HG03159 (cell line): ENCODE data around the gene RREB1.
A peak's percentile ranks its signal among the peaks of the same experiment; 100 is the strongest.

Experiments
- ATAC-seq: cut with Tn5 transposase; IDR thresholded peaks from one replicate; pipeline ENCODE4 v1.9.1; 2021; ENCODE audit warnings: mild to moderate bottlenecking, moderate library complexity; ENCODE audit not compliant: unreplicated experiment

RREB1 gene

GRCh38 chr6:7215131-7215530 lies 107.4 kb downstream of the RREB1 start:
- ATAC-seq, result no peak

DNA sequence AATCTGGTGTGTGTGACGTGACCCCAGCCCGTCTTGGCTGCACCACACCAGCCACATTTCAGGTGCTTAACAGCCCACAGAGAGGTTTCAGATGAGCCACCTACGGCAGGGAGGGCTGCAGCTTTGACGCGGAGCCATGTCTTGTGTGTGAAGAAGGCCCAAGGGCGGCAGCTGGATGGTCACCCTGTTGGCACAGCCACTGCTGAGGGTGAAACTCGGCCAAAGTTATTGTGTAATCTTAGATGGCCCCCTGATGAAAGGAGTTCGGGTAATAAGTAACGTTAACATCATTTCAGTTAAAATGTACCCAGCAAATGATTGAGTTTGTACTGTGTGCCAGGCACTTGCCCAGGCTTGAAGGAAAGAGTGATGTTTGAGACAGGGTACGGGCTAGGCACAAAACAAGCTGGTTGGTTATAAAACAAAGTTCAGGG lies 108.1 kb downstream of the RREB1 start:
- ATAC-seq, result no peak

- ATAC-seq, result no peak
Measured at GRCh38 chr6:7216941-7217621, 109.3 kb downstream of the RREB1 start.

GRCh38 chr6:7218406-7218988 lies 110.7 kb downstream of the RREB1 start:
- no peak for ATAC-seq

DNA sequence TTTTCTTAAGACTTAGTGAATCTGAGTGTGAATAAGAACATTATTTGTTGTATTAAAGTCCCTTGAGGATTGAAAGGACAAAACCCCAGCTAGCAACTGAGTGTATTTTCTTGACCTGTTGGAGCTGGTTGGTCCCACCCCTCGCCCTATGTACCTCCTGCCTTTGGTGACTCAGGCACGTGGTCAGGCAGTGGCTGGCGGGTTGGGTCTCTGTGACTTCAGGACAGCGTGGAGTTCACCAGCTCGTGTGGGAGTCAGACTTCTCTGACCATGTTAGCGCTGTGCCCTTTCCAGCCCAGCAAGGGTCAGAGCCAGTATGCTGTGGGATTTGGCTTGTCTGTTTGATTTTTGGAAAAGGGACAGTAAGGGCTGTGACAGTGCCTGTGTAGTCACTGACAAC lies 111.5 kb downstream of the RREB1 start:
- no peak for ATAC-seq

- no peak for ATAC-seq
Measured at GRCh38 chr6:7222197-7222596, 114.4 kb downstream of the RREB1 start.

DNA sequence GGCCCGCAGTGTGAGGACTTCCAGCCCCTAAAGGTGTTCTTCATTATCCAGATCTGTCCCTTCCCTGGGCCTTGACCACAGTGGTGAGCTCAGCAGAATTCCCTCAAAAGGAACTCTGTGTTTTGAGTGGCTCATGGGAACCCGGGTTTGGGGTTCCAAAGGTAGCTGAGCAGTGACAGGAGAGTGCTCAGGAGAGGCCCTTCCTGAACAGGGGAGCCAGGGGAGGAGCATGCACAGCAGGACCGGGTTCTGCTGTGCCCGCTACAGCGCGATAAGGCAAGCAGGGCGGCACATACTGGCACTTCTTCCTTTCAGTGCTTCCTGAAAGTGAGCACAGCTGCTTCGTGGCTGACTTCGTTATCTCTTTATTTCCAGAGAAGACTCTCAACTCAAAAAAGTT lies 117.0 kb downstream of the RREB1 start:
- ATAC-seq, result no peak

DNA sequence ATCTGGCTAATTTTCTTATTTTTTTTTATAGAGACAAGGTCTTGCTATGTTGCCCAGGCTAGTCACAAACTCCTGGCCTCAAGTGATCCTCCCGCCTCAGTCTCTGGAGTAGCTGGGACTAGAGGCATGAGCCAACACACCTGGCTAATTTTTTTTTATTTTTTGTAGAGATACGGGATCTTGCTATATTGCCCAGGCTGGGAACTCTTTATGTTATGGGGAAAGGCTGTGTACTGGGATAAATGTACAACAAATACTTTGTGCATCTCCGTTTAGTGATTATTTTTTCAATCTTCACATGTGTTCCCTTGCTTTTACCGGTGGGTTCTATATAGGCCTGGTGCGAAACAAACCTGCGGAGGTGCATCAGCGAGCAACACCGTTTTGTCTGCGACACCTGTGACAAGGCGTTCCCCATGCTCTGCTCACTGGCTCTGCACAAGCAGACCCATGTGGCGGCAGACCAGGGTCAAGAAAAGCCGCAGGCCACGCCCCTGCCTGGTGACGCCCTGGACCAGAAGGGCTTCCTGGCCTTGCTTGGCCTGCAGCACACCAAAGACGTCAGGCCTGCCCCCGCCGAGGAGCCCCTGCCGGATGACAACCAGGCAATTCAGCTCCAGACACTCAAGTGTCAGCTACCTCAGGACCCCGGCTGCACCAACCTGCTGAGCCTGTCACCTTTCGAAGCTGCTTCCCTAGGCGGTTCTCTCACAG lies 121.1 kb downstream of the RREB1 start:
- ATAC-seq, result no peak

- ATAC-seq, result no peak
Measured at GRCh38 chr6:7229376-7230326, 121.9 kb downstream of the RREB1 start.

- ATAC-seq, result no peak
Measured at GRCh38 chr6:7230327-7230691, 122.5 kb downstream of the RREB1 start.

- no peak for ATAC-seq
Measured at GRCh38 chr6:7230956-7231713, 123.4 kb downstream of the RREB1 start.

GRCh38 chr6:7232351-7232750 lies 124.6 kb downstream of the RREB1 start:
- ATAC-seq, result no peak

GRCh38 chr6:7234547-7234946 lies 126.8 kb downstream of the RREB1 start:
- no peak for ATAC-seq

GRCh38 chr6:7235712-7236305 lies 128.0 kb downstream of the RREB1 start:
- ATAC-seq, result no peak

GRCh38 chr6:7236306-7237209 lies 128.8 kb downstream of the RREB1 start:
- peak; percentile 40 for ATAC-seq

DNA sequence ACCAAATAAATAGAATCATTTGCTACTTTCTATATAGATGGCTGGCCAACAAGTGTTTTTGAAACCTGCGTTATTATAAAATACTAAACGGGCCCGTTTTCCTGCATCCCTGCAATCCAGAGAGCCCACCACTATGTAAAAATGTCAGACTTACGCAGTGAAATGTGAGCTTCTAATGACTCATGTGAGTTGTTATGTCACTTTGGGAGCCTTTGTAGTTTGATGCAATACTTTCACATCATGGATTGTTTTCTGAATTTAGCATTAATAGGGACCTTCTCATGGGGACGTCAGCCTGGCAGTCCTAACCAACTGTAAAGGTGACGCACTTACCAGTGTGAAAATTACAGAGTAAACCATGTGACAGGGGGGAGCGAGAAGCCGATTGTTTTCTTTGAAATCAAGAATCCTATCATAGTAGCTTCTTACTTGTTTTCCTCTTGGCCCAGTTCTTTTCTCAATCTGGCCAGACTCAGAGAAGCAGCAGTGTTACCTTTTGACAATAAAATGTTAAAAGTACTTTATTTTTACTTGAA lies 130.0 kb downstream of the RREB1 start:
- no peak for ATAC-seq

DNA sequence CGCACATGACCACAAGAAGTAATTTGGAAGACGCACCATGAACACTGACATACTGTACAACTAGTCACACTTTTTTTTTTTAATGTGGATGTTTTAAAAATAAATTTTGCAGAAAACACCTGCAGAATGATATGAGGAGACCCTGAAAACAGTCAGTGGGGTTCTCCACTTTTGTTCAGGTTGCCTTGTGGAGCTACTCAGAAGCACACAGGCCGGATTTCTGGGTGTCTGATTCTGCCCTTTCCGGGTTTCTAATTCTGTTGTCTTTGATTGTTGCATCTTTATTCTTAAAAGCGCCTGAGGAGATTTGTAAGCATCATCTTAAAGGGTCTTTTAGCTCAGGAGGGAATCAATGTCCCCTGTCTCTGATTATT lies 130.8 kb downstream of the RREB1 start:
- no peak for ATAC-seq

- peak; percentile 42 for ATAC-seq
Measured at GRCh38 chr6:7238900-7239589, 131.3 kb downstream of the RREB1 start.
